ENCODE data around the gene NRAP.

Gene NRAP

GRCh38 chr10:113557903-113558321 lies 105.9 kb downstream of the NRAP start:
- CTCF ChIA-PET, result interaction anchor here (0.6 kb wide), 1 partner anchor 33 kb away, joined by 3 read pairs; no protein-coding TSS in a partner anchor
- Histone ChIP-seq H3K27ac (ENCODE audit: extremely low read depth, low read depth, low read length) (no peak overlapping the region), H3K4me1 (ENCODE audit: control insufficient read depth, insufficient read depth, low read length) (no peaks in the 10 kb centered on the region), H3K9me3 (ENCODE audit: control insufficient read depth, insufficient read depth, low read depth, low read length) (no peaks in the 10 kb centered on the region), H3K4me3 (ENCODE audit: low read depth, low read length) (no peak overlapping the region), H3K36me3 (ENCODE audit: control insufficient read depth in 2 of 2, insufficient read depth in 1 of 2, low read length in 2 of 2) (no peaks in the 10 kb centered on the region)
- POLR2A ChIA-PET, result no interaction called here
- TF ChIP-seq ZSCAN5A (tag by site-specific recombination; IDR thresholded peaks at IDR 0.05) (no peak), ZNF302 (tag by site-specific recombination; IDR thresholded peaks at IDR 0.05; ENCODE audit: low read depth) (no peak), ZBTB26 (tag by site-specific recombination; optimal IDR thresholded peaks at IDR 0.05) (no peak), ZNF473 (tag by site-specific recombination; IDR thresholded peaks at IDR 0.05) (no peak), ZNF223 (tag by site-specific recombination; IDR thresholded peaks at IDR 0.05) (no peak), ZNF785 (tag by site-specific recombination; IDR thresholded peaks at IDR 0.05) (no peak), ZNF292 (tag by site-specific recombination; IDR thresholded peaks at IDR 0.05; ENCODE audit: borderline replicate concordance, low read depth) (no peak), ZNF114 (tag by site-specific recombination; IDR thresholded peaks at IDR 0.05) (no peak)

- Histone ChIP-seq H3K27ac (ENCODE audit: extremely low read depth, low read depth, low read length) (no peak overlapping the region), H3K36me3 (ENCODE audit: control insufficient read depth in 2 of 2, insufficient read depth in 1 of 2, low read length in 2 of 2) (no peaks in the 10 kb centered on the region), H3K4me3 (ENCODE audit: low read depth, low read length) (no peak overlapping the region), H3K4me1 (ENCODE audit: control insufficient read depth, insufficient read depth, low read length) (no peaks in the 10 kb centered on the region), H3K9me3 (ENCODE audit: control insufficient read depth, insufficient read depth, low read depth, low read length) (no peaks in the 10 kb centered on the region)
- ChIA-PET POLR2A (no interaction called here), CTCF (interaction anchor here (0.6 kb wide), 1 partner anchor 32 kb away, joined by 3 read pairs; no protein-coding TSS in a partner anchor)
- TF ChIP-seq ZNF488 (tag by site-specific recombination; IDR thresholded peaks at IDR 0.05) (no peak), ZNF645 (tag by site-specific recombination; IDR thresholded peaks at IDR 0.05) (no peak), ZNF530 (tag by site-specific recombination; IDR thresholded peaks at IDR 0.05; ENCODE audit: low read depth) (no peak), ZXDB (tag by site-specific recombination; IDR thresholded peaks at IDR 0.05) (no peak), GLIS2 (tag by site-specific recombination; IDR thresholded peaks at IDR 0.05) (no peak), ZNF366 (tag by site-specific recombination; conservative IDR thresholded peaks at IDR 0.05) (no peak), ZNF621 (tag by site-specific recombination; IDR thresholded peaks at IDR 0.05) (no peak), ZNF26 (tag by site-specific recombination; IDR thresholded peaks at IDR 0.05) (no peak), IKZF3 (tag by site-specific recombination; IDR thresholded peaks at IDR 0.05) (no peak), ZNF354C (tag by site-specific recombination; IDR thresholded peaks at IDR 0.05; ENCODE audit: borderline replicate concordance, low read depth) (no peak), ZFP69B (tag by site-specific recombination; IDR thresholded peaks at IDR 0.05) (no peak), HIC1 (tag by site-specific recombination; IDR thresholded peaks at IDR 0.05) (no peak), HOXD13 (CRISPR knock-in tag; IDR thresholded peaks at IDR 0.05; ENCODE audit: borderline replicate concordance) (no peak)
Observed at GRCh38 chr10:113557424-113557862, 106.4 kb downstream of the NRAP start.

All from HEK293 (cell line).